Stimulated activated CD4-positive, alpha-beta T cell treated with anti-CD3 and anti-CD28 coated beads, Interleukin-1b, Interleukin-23, amount 100 ng/mL, for 4 hours (primary cell): ENCODE measurements around the gene GLIS1.
"Not testable (repeated sequence)": the region's sequence is repeated elsewhere in the genome, so short reads cannot be mapped to it uniquely, and the experiment has no call there.

ENCODE experiments used
- DNase-seq, 2 donors: peaks; one replicate each; pipeline ENCODE4 v3.0.0-alpha.2; 2020; ENCODE audit warnings: low read depth in 2 of 2

GLIS1 gene

GRCh38 chr1:53739109-53739681, at the start of gene GLIS1:
TSS of gene GLIS1 (minus strand) at chr1:53739164. CDS start at chr1:53738064, 1,100 bp downstream.
- DNase-seq, result peak; percentile 3 to 55

GRCh38 chr1:53787655-53788054, 48.7 kb upstream of the GLIS1 start:
- no peak for DNase-seq

- no peak for DNase-seq
Measured at GRCh38 chr1:53783056-53783455, 44.1 kb upstream of the GLIS1 start.

GRCh38 chr1:53781654-53782053, 42.7 kb upstream of the GLIS1 start:
- no peak for DNase-seq

- DNase-seq, result no peak
Measured at GRCh38 chr1:53777272-53777671, 38.3 kb upstream of the GLIS1 start.

- DNase-seq, result no peak
Measured at GRCh38 chr1:53771648-53772047, 32.7 kb upstream of the GLIS1 start.

GRCh38 chr1:53769780-53770179, 30.8 kb upstream of the GLIS1 start:
- DNase-seq, result no peak

- DNase-seq, result no peak
Measured at GRCh38 chr1:53769184-53769583, 30.2 kb upstream of the GLIS1 start.

- no peak for DNase-seq
Measured at GRCh38 chr1:53766831-53767405, 28.0 kb upstream of the GLIS1 start.

- DNase-seq, result no peak
Measured at GRCh38 chr1:53766194-53766742, 27.3 kb upstream of the GLIS1 start.

GRCh38 chr1:53765657-53766056, 26.7 kb upstream of the GLIS1 start:
- DNase-seq, result no peak

GRCh38 chr1:53763911-53764310, 24.9 kb upstream of the GLIS1 start:
- DNase-seq, result no peak

GRCh38 chr1:53763461-53763860, 24.5 kb upstream of the GLIS1 start:
- DNase-seq, result no peak

- not testable (repeated sequence) for DNase-seq
Measured at GRCh38 chr1:53760497-53760896, 21.5 kb upstream of the GLIS1 start.

- DNase-seq, result no peak
Measured at GRCh38 chr1:53755874-53756273, 16.9 kb upstream of the GLIS1 start.

- DNase-seq, result peak in 1 of 2 donors; percentile 7
Measured at GRCh38 chr1:53754484-53755312, 15.7 kb upstream of the GLIS1 start.

- DNase-seq, result no peak
Measured at GRCh38 chr1:53752281-53752680, 13.3 kb upstream of the GLIS1 start.

GRCh38 chr1:53747841-53748240, 8.9 kb upstream of the GLIS1 start:
- DNase-seq, result no peak

GRCh38 chr1:53740621-53741105, 1.7 kb upstream of the GLIS1 start:
- DNase-seq, result no peak

GRCh38 chr1:53738205-53739108, 507 bp downstream of the GLIS1 start:
- no peak for DNase-seq

- no peak for DNase-seq
Measured at GRCh38 chr1:53737648-53738204, 1.2 kb downstream of the GLIS1 start.
